Breast epithelium (tissue), 3 donors: ENCODE data around the gene SYT2.
"Not testable (repeated sequence)": the region's sequence is repeated elsewhere in the genome, so short reads cannot be mapped to it uniquely, and the experiment has no call there.

Experiments used
- POLR2A ChIP-seq: fragments of 450-650 bp; IDR thresholded peaks from one replicate; pipeline ENCODE4 v1.6.1; 2016; ENCODE audit warnings: antibody characterized with exemption, mild to moderate bottlenecking, moderate library complexity
- TF ChIP-seq, protein P1 (sequence below), 3 donors: fragments of 450-650 bp; IDR thresholded peaks; one replicate each; pipeline ENCODE4 v1.5.1; 2016 to 2017; ENCODE audit warnings: antibody characterized with exemption in 3 of 3, mild to moderate bottlenecking in 3 of 3, moderate library complexity in 3 of 3

DNA sequence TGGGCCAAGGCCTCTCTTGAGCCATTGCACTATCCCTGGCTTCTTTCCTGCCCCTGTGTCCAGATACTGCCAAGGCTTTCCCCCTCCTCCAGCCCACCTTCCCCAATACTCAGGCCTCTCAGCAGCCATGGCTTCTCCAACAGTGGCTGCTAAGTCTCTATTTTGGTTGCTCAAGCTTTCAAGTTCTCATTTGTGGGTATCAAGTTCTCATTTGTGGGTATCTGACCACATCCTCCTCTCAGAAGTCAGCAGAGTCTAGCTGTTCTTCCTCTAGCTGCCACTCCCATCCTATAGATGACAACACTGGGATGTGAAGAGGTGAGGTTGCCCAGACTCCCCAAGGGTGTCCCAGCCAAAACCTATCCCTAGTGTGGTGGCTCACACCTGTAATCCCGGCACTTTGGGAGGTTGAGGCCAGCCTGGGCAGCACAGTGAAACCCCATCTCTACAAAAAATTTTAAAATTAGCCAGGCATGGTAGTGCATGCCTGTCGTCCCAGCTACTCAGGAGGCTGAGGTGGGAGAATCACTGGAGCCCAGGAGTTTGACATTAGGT, 80.9 kb downstream of the SYT2 start:
- TF ChIP-seq POLR2A, result not testable (repeated sequence)
- TF ChIP-seq, protein P1, sequence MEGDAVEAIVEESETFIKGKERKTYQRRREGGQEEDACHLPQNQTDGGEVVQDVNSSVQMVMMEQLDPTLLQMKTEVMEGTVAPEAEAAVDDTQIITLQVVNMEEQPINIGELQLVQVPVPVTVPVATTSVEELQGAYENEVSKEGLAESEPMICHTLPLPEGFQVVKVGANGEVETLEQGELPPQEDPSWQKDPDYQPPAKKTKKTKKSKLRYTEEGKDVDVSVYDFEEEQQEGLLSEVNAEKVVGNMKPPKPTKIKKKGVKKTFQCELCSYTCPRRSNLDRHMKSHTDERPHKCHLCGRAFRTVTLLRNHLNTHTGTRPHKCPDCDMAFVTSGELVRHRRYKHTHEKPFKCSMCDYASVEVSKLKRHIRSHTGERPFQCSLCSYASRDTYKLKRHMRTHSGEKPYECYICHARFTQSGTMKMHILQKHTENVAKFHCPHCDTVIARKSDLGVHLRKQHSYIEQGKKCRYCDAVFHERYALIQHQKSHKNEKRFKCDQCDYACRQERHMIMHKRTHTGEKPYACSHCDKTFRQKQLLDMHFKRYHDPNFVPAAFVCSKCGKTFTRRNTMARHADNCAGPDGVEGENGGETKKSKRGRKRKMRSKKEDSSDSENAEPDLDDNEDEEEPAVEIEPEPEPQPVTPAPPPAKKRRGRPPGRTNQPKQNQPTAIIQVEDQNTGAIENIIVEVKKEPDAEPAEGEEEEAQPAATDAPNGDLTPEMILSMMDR (IDR thresholded peaks at IDR 0.05), result not testable (repeated sequence)
